ENCODE results near the gene SHC3.

The SHC3 gene

GRCh38 chr9:89139455-89139854, 39.2 kb downstream of the SHC3 start:
- no peak for TF ChIP-seq TCF12 (IDR thresholded peaks at IDR 0.05; ENCODE audit: low read depth)
- no peak for TF ChIP-seq TEAD4 (IDR thresholded peaks at IDR 0.05)
- no peak for TF ChIP-seq REST (IDR thresholded peaks at IDR 0.05; ENCODE audit: low read depth)
- no peak for TF ChIP-seq EP300 (IDR thresholded peaks at IDR 0.05; ENCODE audit: borderline replicate concordance)
- no peak for TF ChIP-seq TAF1 (IDR thresholded peaks at IDR 0.05; ENCODE audit: low read depth)
- no peak for TF ChIP-seq RAD21 (IDR thresholded peaks at IDR 0.05; ENCODE audit: low read depth)
- TF ChIP-seq, protein P1, sequence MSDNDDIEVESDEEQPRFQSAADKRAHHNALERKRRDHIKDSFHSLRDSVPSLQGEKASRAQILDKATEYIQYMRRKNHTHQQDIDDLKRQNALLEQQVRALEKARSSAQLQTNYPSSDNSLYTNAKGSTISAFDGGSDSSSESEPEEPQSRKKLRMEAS (IDR thresholded peaks at IDR 0.05), result no peak
- no peak for TF ChIP-seq YY1 (IDR thresholded peaks at IDR 0.05; ENCODE audit: low read depth)
- no peak for TF ChIP-seq CEBPB (IDR thresholded peaks at IDR 0.05)
- no peak for TF ChIP-seq CREB1 (IDR thresholded peaks at IDR 0.05; ENCODE audit: low read depth)
- no peak for TF ChIP-seq ZBTB7A (IDR thresholded peaks at IDR 0.05; ENCODE audit: low read depth)
- no peak for TF ChIP-seq NFIC (IDR thresholded peaks at IDR 0.05)
- TF ChIP-seq EGR1 (IDR thresholded peaks at IDR 0.05), result no peak
- TF ChIP-seq FOXM1 (IDR thresholded peaks at IDR 0.05; ENCODE audit: borderline replicate concordance, low read depth), result no peak
- TF ChIP-seq, protein P2, sequence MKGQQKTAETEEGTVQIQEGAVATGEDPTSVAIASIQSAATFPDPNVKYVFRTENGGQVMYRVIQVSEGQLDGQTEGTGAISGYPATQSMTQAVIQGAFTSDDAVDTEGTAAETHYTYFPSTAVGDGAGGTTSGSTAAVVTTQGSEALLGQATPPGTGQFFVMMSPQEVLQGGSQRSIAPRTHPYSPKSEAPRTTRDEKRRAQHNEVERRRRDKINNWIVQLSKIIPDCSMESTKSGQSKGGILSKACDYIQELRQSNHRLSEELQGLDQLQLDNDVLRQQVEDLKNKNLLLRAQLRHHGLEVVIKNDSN (IDR thresholded peaks at IDR 0.05), result no peak

DNA sequence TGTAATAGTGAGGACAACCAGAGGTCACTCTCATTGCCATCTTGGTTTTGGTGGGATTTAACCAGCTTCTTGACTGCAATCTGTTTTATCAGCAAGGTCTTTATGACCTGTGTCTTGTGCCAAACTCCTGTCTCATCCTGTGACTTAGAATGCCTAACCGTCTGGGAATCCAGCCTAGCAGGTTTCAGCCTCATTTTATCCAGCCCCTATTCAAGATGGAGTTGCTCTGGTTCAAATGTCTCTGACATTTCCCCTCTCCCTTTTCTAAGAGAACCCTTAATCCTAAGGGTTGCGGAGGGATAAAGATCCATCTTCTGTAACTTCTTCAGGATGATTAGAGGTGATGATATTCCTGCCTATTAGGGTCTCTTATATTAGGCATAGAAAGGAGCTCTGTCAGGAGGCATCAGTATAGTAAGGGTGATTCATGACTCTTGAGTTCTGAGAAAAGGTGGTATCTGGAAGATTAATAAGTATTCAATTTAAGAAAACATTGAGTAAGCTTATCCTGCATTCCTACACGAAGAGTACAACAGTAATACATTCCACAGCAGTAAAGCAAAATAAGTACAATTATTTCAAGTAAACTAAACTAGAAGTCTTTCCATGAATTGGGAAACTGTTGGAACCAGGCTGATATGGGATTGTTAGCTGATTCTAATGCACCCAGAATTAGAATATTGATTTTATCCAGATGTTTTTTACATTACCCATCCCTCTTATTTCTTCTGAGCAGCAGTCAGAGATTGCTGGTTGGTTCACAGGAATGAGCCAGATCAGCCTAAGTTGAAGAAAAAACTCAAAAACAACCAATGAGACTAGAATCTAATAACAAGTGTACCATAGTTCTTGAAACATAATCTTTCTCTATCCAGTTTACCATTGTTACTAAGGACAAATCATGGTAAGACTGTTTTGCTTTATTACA, 39.9 kb downstream of the SHC3 start:
- no peak for TF ChIP-seq CREB1 (IDR thresholded peaks at IDR 0.05; ENCODE audit: low read depth)
- no peak for TF ChIP-seq TCF12 (IDR thresholded peaks at IDR 0.05; ENCODE audit: low read depth)
- TF ChIP-seq CEBPB (IDR thresholded peaks at IDR 0.05), result no peak
- no peak for TF ChIP-seq FOXM1 (IDR thresholded peaks at IDR 0.05; ENCODE audit: borderline replicate concordance, low read depth)
- TF ChIP-seq RAD21 (IDR thresholded peaks at IDR 0.05; ENCODE audit: low read depth), result no peak
- TF ChIP-seq, protein P2 (IDR thresholded peaks at IDR 0.05), result no peak
- no peak for TF ChIP-seq ZBTB7A (IDR thresholded peaks at IDR 0.05; ENCODE audit: low read depth)
- TF ChIP-seq EP300 (IDR thresholded peaks at IDR 0.05; ENCODE audit: borderline replicate concordance), result no peak

GRCh38 chr9:89137542-89138462, 40.8 kb downstream of the SHC3 start:
- TF ChIP-seq NFIC (IDR thresholded peaks at IDR 0.05) (0 out of 2 replicates have a peak, but pooled peaks have one; percentile 10), ZBTB7A (IDR thresholded peaks at IDR 0.05; ENCODE audit: low read depth) (no peak)

DNA sequence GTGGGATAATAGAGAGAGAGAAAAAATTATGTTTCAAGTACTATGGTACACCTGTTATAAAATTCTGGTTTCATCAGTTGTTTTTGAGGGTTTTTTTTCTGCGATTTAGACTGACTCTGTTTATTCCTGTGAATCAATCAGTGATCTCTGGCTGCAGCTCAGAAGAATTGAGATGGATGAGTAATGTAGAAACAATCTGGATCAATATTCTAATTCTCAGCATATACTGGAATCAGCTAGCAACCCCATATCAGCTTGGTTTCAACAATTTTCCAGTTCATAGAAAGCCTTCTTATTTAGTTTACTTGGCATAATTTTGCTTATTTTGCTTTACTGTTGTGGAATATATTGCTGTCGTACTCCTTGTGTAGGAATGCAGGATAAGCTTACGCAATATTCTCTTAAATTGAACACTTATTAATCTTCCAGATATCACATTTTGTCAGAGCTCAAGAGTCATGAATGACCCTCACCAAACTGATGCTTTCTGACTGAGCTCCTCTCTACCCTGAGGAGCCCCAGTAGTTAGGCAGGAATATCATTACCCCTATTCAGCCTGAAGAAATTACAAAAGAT, 42.9 kb downstream of the SHC3 start:
- TF ChIP-seq ZBTB7A (IDR thresholded peaks at IDR 0.05; ENCODE audit: low read depth), result no peak
- TF ChIP-seq NFIC (IDR thresholded peaks at IDR 0.05), result no peak
- TF ChIP-seq TEAD4 (IDR thresholded peaks at IDR 0.05), result no peak
- no peak for TF ChIP-seq YY1 (IDR thresholded peaks at IDR 0.05; ENCODE audit: low read depth)

GRCh38 chr9:89134709-89135108, 43.9 kb downstream of the SHC3 start:
- TF ChIP-seq, protein P1 (IDR thresholded peaks at IDR 0.05), result no peak
- TF ChIP-seq CREB1 (IDR thresholded peaks at IDR 0.05; ENCODE audit: low read depth), result no peak
- TF ChIP-seq REST (IDR thresholded peaks at IDR 0.05; ENCODE audit: low read depth), result no peak
- no peak for TF ChIP-seq CEBPB (IDR thresholded peaks at IDR 0.05)
- no peak for TF ChIP-seq NFIC (IDR thresholded peaks at IDR 0.05)
- no peak for TF ChIP-seq YY1 (IDR thresholded peaks at IDR 0.05; ENCODE audit: low read depth)
- no peak for TF ChIP-seq ZBTB7A (IDR thresholded peaks at IDR 0.05; ENCODE audit: low read depth)
- TF ChIP-seq, protein P2 (IDR thresholded peaks at IDR 0.05), result no peak
- no peak for TF ChIP-seq EGR1 (IDR thresholded peaks at IDR 0.05)
- no peak for TF ChIP-seq EP300 (IDR thresholded peaks at IDR 0.05; ENCODE audit: borderline replicate concordance)
- TF ChIP-seq RAD21 (IDR thresholded peaks at IDR 0.05; ENCODE audit: low read depth), result no peak
- no peak for TF ChIP-seq TCF12 (IDR thresholded peaks at IDR 0.05; ENCODE audit: low read depth)
- TF ChIP-seq TAF1 (IDR thresholded peaks at IDR 0.05; ENCODE audit: low read depth), result no peak
- no peak for TF ChIP-seq FOXM1 (IDR thresholded peaks at IDR 0.05; ENCODE audit: borderline replicate concordance, low read depth)
- TF ChIP-seq TEAD4 (IDR thresholded peaks at IDR 0.05), result no peak

Data from Ishikawa (cell line).